Activated CD4-positive, alpha-beta memory T cell treated with anti-CD3 and anti-CD28 coated beads for 36 hours (primary cell): ENCODE results near the gene RPUSD3. TPM values are rescaled to one million over a fixed set of nuclear protein-coding genes. Genes with fewer than 3 reads are reported as not detected.
A peak's percentile ranks its signal among the peaks of the same experiment; 100 is the strongest.
"Not testable (repeated sequence)": the region's sequence is repeated elsewhere in the genome, so short reads cannot be mapped to it uniquely, and the experiment has no call there.

Experiments used
- CTCF ChIA-PET: fragments of 350-600 bp; sonication (Branson Sonifier 250); formaldehyde crosslinking; loops from one replicate; lab custom pipeline; 2021; ENCODE audit warnings: antibody characterized with exemption, inconsistent platforms; lab: Charles Lee
- POLR2A ChIA-PET: fragments of 350-600 bp; sonication (Branson Sonifier 250); formaldehyde crosslinking; loops from one replicate; lab custom pipeline; 2021; ENCODE audit warnings: antibody characterized with exemption; lab: Charles Lee
- DNase-seq: peaks from one replicate; pipeline ENCODE4 v3.0.0-alpha.2; 2020
- H3K27ac Mint-ChIP-seq: one replicate; pipeline ENCODE4 v1.8.0; 2021; ENCODE audit warnings: mixed read lengths
- H3K27me3 Mint-ChIP-seq: one replicate; pipeline ENCODE4 v1.8.0; 2021; ENCODE audit warnings: mixed read lengths
- H3K36me3 Mint-ChIP-seq: one replicate; pipeline ENCODE4 v1.8.0; 2021; ENCODE audit warnings: mixed read lengths
- H3K4me1 Mint-ChIP-seq: one replicate; pipeline ENCODE4 v1.8.0; 2021; ENCODE audit warnings: low read depth, mixed read lengths
- H3K4me3 Mint-ChIP-seq: one replicate; pipeline ENCODE4 v1.8.0; 2021; ENCODE audit warnings: mild to moderate bottlenecking, mixed read lengths
- H3K9me3 Mint-ChIP-seq: one replicate; pipeline ENCODE4 v1.8.0; 2021; ENCODE audit warnings: mixed read lengths
- intact Hi-C: fragments of 100-400 bp; cut with micrococcal nuclease; formaldehyde crosslinking; loops from one replicate; pipeline ENCODE4 v1.15.1; 2023
- total RNA-seq, 2 experiments: library from RNA; stranded (reverse); gene quantifications; one replicate each; pipeline ENCODE4 v1.2.3, GENCODE V29; 2021

RPUSD3 gene
- total RNA-seq, 2 experiments from 2014 or later, result 79.0 to 80.8 TPM

- H3K9me3 Mint-ChIP-seq, H3K27me3 Mint-ChIP-seq, DNase-seq, POLR2A ChIA-PET, H3K36me3 Mint-ChIP-seq, H3K27ac Mint-ChIP-seq, H3K4me3 Mint-ChIP-seq, intact Hi-C loops: not testable (repeated sequence)
- peaks cover 22% of the 10 kb centered on the region for H3K4me1 Mint-ChIP-seq
- CTCF ChIA-PET, result interaction anchor here (0.6 to 1.8 kb wide), 16 partner anchors 9 to 241 kb away, joined by 3 to 21 read pairs (median 3); partner anchors contain the start of gene CRELD1
These were observed 5.1 kb upstream of the RPUSD3 start for GRCh38 chr3:9848860-9849259.

GRCh38 chr3:9847870-9848269 is 4.1 kb upstream of the RPUSD3 start:
- H3K36me3 Mint-ChIP-seq, intact Hi-C loops, POLR2A ChIA-PET, H3K4me3 Mint-ChIP-seq, H3K27ac Mint-ChIP-seq, H3K27me3 Mint-ChIP-seq, DNase-seq, H3K9me3 Mint-ChIP-seq: not testable (repeated sequence)
- CTCF ChIA-PET, result interaction anchor here (1.4 to 1.5 kb wide), 3 partner anchors 37 to 103 kb away, joined by 3 to 21 read pairs (median 4); partner anchors contain the start of gene CRELD1
- H3K4me1 Mint-ChIP-seq, result peaks cover 17% of the 10 kb centered on the region

DNA sequence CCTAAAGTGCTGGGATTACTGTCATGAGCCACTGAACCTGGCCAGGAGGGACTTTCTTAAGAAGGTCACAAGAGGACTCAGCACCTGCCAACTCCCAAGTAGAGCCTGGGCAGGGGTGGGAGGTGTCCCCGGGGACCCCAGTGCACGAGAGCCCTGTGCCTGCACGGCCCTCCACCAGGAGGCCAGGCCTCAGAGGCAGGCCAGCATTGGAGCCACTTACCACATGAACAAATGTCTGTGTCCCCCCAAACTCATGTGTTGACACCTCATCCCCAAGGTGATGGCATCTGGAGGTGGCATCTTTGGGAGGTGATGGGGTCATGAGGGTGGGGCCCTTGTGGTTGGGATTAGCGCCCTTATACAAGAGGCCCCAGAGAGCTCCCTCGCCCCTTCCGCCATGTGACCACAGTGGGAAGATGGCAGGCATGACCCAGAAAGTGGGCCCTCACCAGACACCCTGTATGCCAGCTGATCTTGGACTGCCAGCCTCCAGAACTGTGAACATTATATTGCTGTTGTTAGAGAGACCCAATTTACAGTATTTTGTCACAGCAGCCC is 3.2 kb upstream of the RPUSD3 start:
- ChIA-PET POLR2A (no interaction called here), CTCF (interaction anchor here (0.8 to 4.4 kb wide), 5 partner anchors 15 to 100 kb away, joined by 3 to 22 read pairs (median 3); partner anchors contain the start of gene CRELD1)
- Mint-ChIP-seq H3K9me3 (no peaks in the 10 kb centered on the region), H3K27ac (no peak overlapping the region), H3K27me3 (peaks cover 3% of the 10 kb centered on the region), H3K36me3 (peaks cover 7% of the 10 kb centered on the region), H3K4me1 (peaks cover 22% of the 10 kb centered on the region), H3K4me3 (no peak overlapping the region)
- no peak for DNase-seq
- intact Hi-C loops, result no loop called here

DNA sequence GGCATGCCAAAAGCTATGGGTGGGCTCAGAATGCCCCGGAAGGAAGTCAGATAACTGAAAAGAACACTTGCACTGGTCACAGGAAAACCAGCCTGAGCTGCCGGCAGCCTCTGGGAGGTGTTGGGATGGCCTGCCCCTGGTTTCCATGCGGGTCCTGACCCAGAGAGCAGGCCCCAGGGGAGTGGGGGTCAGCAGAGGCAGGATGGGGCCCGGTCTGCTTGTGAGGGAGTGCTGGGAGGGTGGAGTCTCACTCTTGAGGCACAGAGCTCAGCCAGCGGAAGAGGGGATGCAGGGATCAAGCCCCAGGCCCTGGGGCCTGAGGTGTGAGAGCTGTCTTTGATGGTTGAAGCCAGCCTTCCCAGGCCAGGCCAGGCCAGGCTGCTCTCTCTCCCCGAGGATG is 2.4 kb upstream of the RPUSD3 start:
- no peak overlapping the region for H3K4me3 Mint-ChIP-seq
- intact Hi-C loops, result no loop called here
- peaks cover 26% of the 10 kb centered on the region for H3K4me1 Mint-ChIP-seq
- no peak for DNase-seq
- no peaks in the 10 kb centered on the region for H3K9me3 Mint-ChIP-seq
- POLR2A ChIA-PET, result no interaction called here
- no peak overlapping the region for H3K27ac Mint-ChIP-seq
- H3K27me3 Mint-ChIP-seq, result no peaks in the 10 kb centered on the region
- peaks cover 11% of the 10 kb centered on the region for H3K36me3 Mint-ChIP-seq
- CTCF ChIA-PET, result interaction anchor here (1.1 to 4.4 kb wide), 3 partner anchors 69 to 100 kb away, joined by 3 to 22 read pairs (median 3); partner anchors contain the start of gene CRELD1

DNA sequence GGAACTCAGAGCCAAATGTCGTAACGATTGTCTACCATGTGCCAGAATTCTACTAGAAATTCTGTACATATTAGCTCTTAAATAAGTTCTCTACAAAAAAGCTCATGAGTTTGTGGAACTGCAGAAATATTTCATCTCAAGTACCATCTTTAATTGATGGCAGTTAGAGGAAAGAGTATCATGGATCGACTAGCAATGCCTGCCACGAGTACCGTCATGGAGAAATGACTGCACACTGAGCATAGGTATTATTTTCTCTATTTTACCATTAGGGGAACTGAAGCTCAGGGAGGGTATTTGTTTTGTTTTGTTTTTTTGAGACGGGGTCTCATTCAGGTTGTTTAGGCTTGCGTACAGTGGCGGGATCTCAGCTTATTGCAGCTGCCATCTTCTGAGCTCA is 2.8 kb downstream of the RPUSD3 start:
- H3K36me3 Mint-ChIP-seq, result peaks cover 25% of the 10 kb centered on the region

DNA sequence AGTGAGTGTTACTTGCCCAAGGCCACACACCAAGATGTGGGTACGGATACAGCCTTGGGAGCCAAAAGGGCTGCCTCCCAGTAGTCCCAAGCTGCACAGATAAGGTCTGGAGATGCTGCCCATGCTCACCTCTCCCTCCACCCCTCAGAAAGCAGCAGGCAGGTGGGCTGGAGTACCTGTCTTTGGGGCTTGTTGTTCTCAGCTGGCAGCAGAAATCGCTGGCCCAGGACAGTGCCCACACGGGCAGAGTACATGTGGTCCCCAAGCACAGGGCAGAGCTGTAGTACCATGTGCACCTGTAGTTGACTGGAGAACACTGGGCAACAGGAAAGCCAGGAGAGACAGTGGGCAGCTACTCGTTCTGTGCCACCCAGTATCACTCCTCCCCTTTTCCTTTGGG is 5.0 kb downstream of the RPUSD3 start:
- Mint-ChIP-seq H3K27ac (no peak overlapping the region), H3K4me3 (no peak overlapping the region), H3K27me3 (no peaks in the 10 kb centered on the region), H3K9me3 (no peaks in the 10 kb centered on the region), H3K4me1 (peaks cover 13% of the 10 kb centered on the region), H3K36me3 (peaks cover 41% of the 10 kb centered on the region)
- CTCF ChIA-PET, result no interaction called here
- POLR2A ChIA-PET, result interaction anchor here (0.8 kb wide), 1 partner anchor 99 kb away, joined by 5 read pairs; no protein-coding TSS in a partner anchor
- intact Hi-C loops, result no loop called here
- no peak for DNase-seq

More for the DNA sequence above, 2.8 kb downstream of the RPUSD3 start:
- Mint-ChIP-seq H3K4me1 (peaks cover 23% of the 10 kb centered on the region), H3K27ac (no peak overlapping the region), H3K9me3 (no peaks in the 10 kb centered on the region), H3K4me3 (no peak overlapping the region), H3K27me3 (no peaks in the 10 kb centered on the region)
- intact Hi-C loops, result no loop called here
- CTCF ChIA-PET, result interaction anchor here (0.6 to 1.7 kb wide), 7 partner anchors 14 to 423 kb away, joined by 3 to 5 read pairs (median 3); partner anchors contain the start of gene CRELD1
- POLR2A ChIA-PET, result interaction anchor here (0.6 kb wide), 1 partner anchor 125 kb away, joined by 3 read pairs; no protein-coding TSS in a partner anchor
- DNase-seq, result no peak

DNA sequence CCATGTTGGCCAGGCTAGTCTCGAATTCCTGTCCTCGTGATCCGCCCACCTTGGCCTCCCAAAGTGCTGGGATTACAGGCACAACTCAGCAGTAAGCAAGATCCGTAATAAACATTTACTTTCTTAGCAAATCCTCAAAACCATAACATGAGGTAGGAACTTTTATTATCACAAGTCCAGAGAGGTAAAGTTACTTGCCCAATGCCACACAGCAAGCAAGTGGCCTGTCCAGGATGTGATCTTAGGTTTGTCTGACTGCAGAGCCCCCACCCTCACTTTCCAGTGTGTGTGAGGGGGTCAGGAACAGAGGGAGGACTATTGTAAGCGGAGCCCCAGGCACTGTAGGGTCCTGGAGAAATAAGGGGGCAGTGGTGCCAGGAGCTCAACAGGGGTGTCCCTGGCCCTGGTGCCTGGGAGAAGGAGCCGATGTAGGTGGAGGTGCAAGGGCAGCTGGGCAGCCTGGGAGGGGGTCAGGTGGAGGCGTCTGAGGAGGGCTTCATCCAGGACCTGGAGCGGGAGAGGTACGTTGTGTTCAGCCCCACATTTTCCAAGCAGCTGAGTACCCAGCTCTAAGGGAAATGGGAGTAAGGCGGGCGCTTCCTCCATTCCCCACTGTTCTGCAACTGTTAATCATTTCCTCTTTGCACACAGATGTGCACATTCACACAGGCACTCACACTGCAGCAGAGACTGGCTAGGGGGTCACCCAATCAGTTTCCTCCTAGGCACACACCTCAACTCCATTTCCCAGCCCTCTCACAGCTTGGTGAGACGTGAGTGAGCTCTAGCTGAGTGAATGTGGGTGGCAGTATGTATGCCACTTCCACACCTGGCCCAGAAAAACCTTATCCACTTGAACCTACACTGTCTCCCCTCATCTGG is 5.9 kb downstream of the RPUSD3 start:
- Mint-ChIP-seq H3K27ac (peak overlapping the region; percentile 39), H3K4me3 (no peak overlapping the region), H3K36me3 (peaks cover 42% of the 10 kb centered on the region), H3K4me1 (peaks cover 11% of the 10 kb centered on the region), H3K9me3 (no peaks in the 10 kb centered on the region), H3K27me3 (no peaks in the 10 kb centered on the region)
- intact Hi-C loops, result no loop called here
- ChIA-PET POLR2A (no interaction called here), CTCF (interaction anchor here (0.6 kb wide), 1 partner anchor 34 kb away, joined by 4 read pairs; no protein-coding TSS in a partner anchor)
- no peak for DNase-seq

GRCh38 chr3:9834520-9835380 is 9.1 kb downstream of the RPUSD3 start:
- H3K4me3 Mint-ChIP-seq, result no peak overlapping the region
- ChIA-PET CTCF (no interaction called here), POLR2A (no interaction called here)
- no peaks in the 10 kb centered on the region for H3K4me1 Mint-ChIP-seq
- no peaks in the 10 kb centered on the region for H3K9me3 Mint-ChIP-seq
- no peak overlapping the region for H3K27ac Mint-ChIP-seq
- no peak for DNase-seq
- H3K36me3 Mint-ChIP-seq, result peaks cover 32% of the 10 kb centered on the region
- H3K27me3 Mint-ChIP-seq, result no peaks in the 10 kb centered on the region
- intact Hi-C loops, result no loop called here

DNA sequence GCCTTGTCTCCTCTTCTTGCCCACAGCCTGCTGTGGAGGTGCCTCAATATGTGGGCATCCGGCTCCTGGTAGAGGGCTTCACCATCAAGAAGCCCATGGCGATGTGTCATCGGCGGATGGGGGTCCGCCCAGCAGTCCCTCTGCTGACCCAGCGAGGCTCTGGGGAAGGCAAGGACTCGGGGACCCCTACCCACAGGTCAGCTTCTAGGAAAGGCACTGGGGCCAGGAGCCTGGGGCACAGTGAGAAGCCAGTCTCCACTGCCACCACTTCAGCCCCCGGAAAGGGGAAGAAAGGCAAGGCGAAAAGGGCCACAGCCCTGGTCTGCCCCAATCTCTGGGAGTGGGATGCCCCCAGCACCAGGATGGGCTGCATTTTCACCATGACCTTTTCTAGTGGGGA is 10.7 kb downstream of the RPUSD3 start:
- H3K4me1 Mint-ChIP-seq, result no peaks in the 10 kb centered on the region
- H3K27me3 Mint-ChIP-seq, result no peaks in the 10 kb centered on the region
- DNase-seq, result no peak
- ChIA-PET CTCF (interaction anchor here (0.9 kb wide), 1 partner anchor 100 kb away, joined by 3 read pairs; the partner anchor contains the start of gene CRELD1), POLR2A (no interaction called here)
- no peak overlapping the region for H3K4me3 Mint-ChIP-seq
- H3K9me3 Mint-ChIP-seq, result no peaks in the 10 kb centered on the region
- H3K36me3 Mint-ChIP-seq, result peaks cover 32% of the 10 kb centered on the region
- no peak overlapping the region for H3K27ac Mint-ChIP-seq
- intact Hi-C loops, result no loop called here

DNA sequence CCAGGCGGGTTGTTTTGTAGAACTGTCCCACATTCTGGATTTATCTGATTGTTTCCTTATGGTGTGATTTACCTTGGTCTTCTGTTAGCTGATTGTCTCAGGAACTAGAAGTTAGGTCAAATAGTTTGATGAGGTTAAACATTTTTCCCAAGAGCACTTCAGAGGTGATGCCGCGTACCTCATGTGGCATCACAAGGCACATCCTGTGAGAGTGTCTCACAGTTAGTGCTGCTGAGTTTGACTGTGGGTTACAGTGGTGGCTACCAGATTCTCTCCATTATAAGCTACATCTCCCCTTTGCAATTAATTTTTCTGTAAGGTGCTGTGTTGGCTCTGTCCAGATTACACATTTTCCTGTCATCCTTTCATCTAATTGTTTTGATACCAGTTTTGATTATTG is 12.6 kb downstream of the RPUSD3 start:
- no peak for DNase-seq
- no peak overlapping the region for H3K4me3 Mint-ChIP-seq
- peaks cover 30% of the 10 kb centered on the region for H3K36me3 Mint-ChIP-seq
- no peaks in the 10 kb centered on the region for H3K9me3 Mint-ChIP-seq
- ChIA-PET POLR2A (no interaction called here), CTCF (interaction anchor here (1.1 kb wide), 1 partner anchor 16 kb away, joined by 3 read pairs; no protein-coding TSS in a partner anchor)
- H3K27ac Mint-ChIP-seq, result no peak overlapping the region
- no peaks in the 10 kb centered on the region for H3K27me3 Mint-ChIP-seq
- H3K4me1 Mint-ChIP-seq, result no peaks in the 10 kb centered on the region
- intact Hi-C loops, result no loop called here
